Hepatocyte (in vitro differentiated cells): ENCODE results near the gene RTN4RL1. TPM values are rescaled to one million over a fixed set of nuclear protein-coding genes. Genes with fewer than 3 reads are reported as not detected.
A peak's percentile ranks its signal among the peaks of the same experiment; 100 is the strongest.

ENCODE experiments used
- DNase-seq: peaks from one replicate; pipeline ENCODE4 v3.0.0-alpha.2; 2016; ENCODE audit warnings: low spot score
- H2AFZ ChIP-seq: fragments of 200-600 bp; sonication (generic); 2 replicates; pipeline ENCODE4 v1.6.0; 2016; ENCODE audit warnings: antibody characterized with exemption, mild to moderate bottlenecking
- H3K27ac ChIP-seq: fragments of 200-600 bp; sonication (generic); 2 replicates; pipeline ENCODE4 v1.5.1; 2016; ENCODE audit warnings: mild to moderate bottlenecking
- H3K27me3 ChIP-seq: fragments of 200-600 bp; sonication (generic); 2 replicates; pipeline ENCODE4 v1.6.1; 2016
- H3K36me3 ChIP-seq: fragments of 200-600 bp; sonication (generic); replicated peaks from 2 replicates; pipeline ENCODE4 v1.5.1; 2016; ENCODE audit warnings: low read depth; ENCODE audit not compliant: insufficient read depth
- H3K4me1 ChIP-seq: fragments of 200-600 bp; sonication (generic); 2 replicates; pipeline ENCODE4 v1.5.1; 2016; ENCODE audit warnings: mild to moderate bottlenecking, moderate library complexity; ENCODE audit not compliant: insufficient read depth
- H3K4me2 ChIP-seq: fragments of 200-600 bp; sonication (generic); 2 replicates; pipeline ENCODE4 v1.6.0; 2016
- H3K4me3 ChIP-seq: fragments of 200-600 bp; sonication (generic); 2 replicates; pipeline ENCODE4 v1.5.1; 2016; ENCODE audit warnings: mild to moderate bottlenecking
- H3K79me2 ChIP-seq: fragments of 200-600 bp; sonication (generic); 2 replicates; pipeline ENCODE4 v1.6.0; 2017; ENCODE audit warnings: mild to moderate bottlenecking
- H3K9me2 ChIP-seq: fragments of 200-600 bp; sonication (generic); replicated peaks from 2 replicates; pipeline ENCODE4 v1.6.0; 2017; ENCODE audit warnings: mild to moderate bottlenecking; ENCODE audit not compliant: insufficient read depth
- H3K9me3 ChIP-seq: fragments of 200-600 bp; sonication (generic); 2 replicates; pipeline ENCODE4 v1.5.1; 2016; ENCODE audit warnings: low read depth, mild to moderate bottlenecking
- H4K20me1 ChIP-seq: fragments of 200-600 bp; sonication (generic); 2 replicates; pipeline ENCODE4 v1.6.0; 2016; ENCODE audit warnings: mild to moderate bottlenecking; ENCODE audit not compliant: insufficient read depth, poor library complexity, severe bottlenecking
- CTCF ChIP-seq: fragments of 200-600 bp; sonication (generic); IDR thresholded peaks from 2 replicates; pipeline ENCODE4 v1.5.1; 2016; ENCODE audit warnings: antibody characterized with exemption, mild to moderate bottlenecking; ENCODE audit not compliant: poor library complexity
- EZH2 ChIP-seq: fragments of 200-600 bp; sonication (generic); IDR thresholded peaks from 2 replicates; pipeline ENCODE4 v1.6.1; 2016; ENCODE audit warnings: antibody characterized with exemption, mild to moderate bottlenecking, borderline replicate concordance
- EZH2phosphoT487 ChIP-seq: fragments of 200-600 bp; sonication (generic); IDR thresholded peaks from one replicate; pipeline ENCODE4 v1.6.1; 2018; ENCODE audit warnings: antibody characterized with exemption, mild to moderate bottlenecking, low read depth, moderate library complexity; ENCODE audit not compliant: unreplicated experiment, severe bottlenecking
- WGBS: methylation state at CpG from one replicate; pipeline ENCODE4 v1.1.6; 2016; ENCODE audit warnings: low lambda C conversion rate; ENCODE audit errors: missing lambda C conversion rate; 5-methylcytosine and 5-hydroxymethylcytosine counted together
- polyA plus RNA-seq: library from polyadenylated mRNA; unstranded; fragments of >200 nt; fragmentation: Nextera tagmentation; extraction: Ambion mirVana; gene quantifications from 2 replicates; pipeline ENCODE4 v1.2.1, GENCODE V29; 2016
- total RNA-seq: library from RNA; depleted of rRNA; stranded (reverse); fragments of >200 nt; gene quantifications from 2 replicates; pipeline ENCODE4 v1.2.3, GENCODE V29; 2014

The RTN4RL1 gene
- total and polyA plus RNA-seq, 2 experiments from 2014 or later: 0.53 to 1.4 TPM

GRCh38 chr17:2064147-2064489, 39.0 kb upstream of the RTN4RL1 start:
- H2AFZ ChIP-seq: no peak overlapping the region
- H3K9me3 ChIP-seq: no peaks in the 10 kb centered on the region
- WGBS: 82% methylated on average over 5 of the region's 5 CpGs
- H3K27me3 ChIP-seq: peaks cover 17% of the 10 kb centered on the region
- no peaks in the 10 kb centered on the region for H4K20me1 ChIP-seq
- no peak for TF ChIP-seq CTCF
- no peak for TF ChIP-seq EZH2
- no peak for TF ChIP-seq EZH2phosphoT487
- H3K4me3 ChIP-seq: no peak overlapping the region
- H3K79me2 ChIP-seq: no peaks in the 10 kb centered on the region
- H3K9me2 ChIP-seq: no peaks in the 10 kb centered on the region
- no peaks in the 10 kb centered on the region for H3K36me3 ChIP-seq
- no peak overlapping the region for H3K4me2 ChIP-seq
- peak overlapping the region; percentile 87 for H3K27ac ChIP-seq
- H3K4me1 ChIP-seq: peaks cover 53% of the 10 kb centered on the region
- no peak for DNase-seq

- Histone ChIP-seq H3K4me1 (peaks cover 47% of the 10 kb centered on the region), H3K4me3 (no peak overlapping the region), H3K27ac (peak overlapping the region; percentile 87), H3K27me3 (peaks cover 23% of the 10 kb centered on the region), H2AFZ (no peak overlapping the region), H3K79me2 (no peaks in the 10 kb centered on the region), H3K4me2 (no peak overlapping the region), H3K9me2 (no peaks in the 10 kb centered on the region), H3K9me3 (no peaks in the 10 kb centered on the region), H4K20me1 (no peaks in the 10 kb centered on the region), H3K36me3 (no peaks in the 10 kb centered on the region)
- 77% methylated on average over 16 of the region's 16 CpGs for WGBS
- TF ChIP-seq CTCF (no peak), EZH2phosphoT487 (no peak), EZH2 (no peak)
- DNase-seq: no peak
Observed at GRCh38 chr17:2063261-2064146, 38.4 kb upstream of the RTN4RL1 start.

- Histone ChIP-seq H3K27me3 (peaks cover 32% of the 10 kb centered on the region), H3K4me1 (peaks cover 40% of the 10 kb centered on the region), H3K79me2 (no peaks in the 10 kb centered on the region), H2AFZ (no peak overlapping the region), H4K20me1 (no peaks in the 10 kb centered on the region), H3K4me3 (no peak overlapping the region), H3K9me3 (no peaks in the 10 kb centered on the region), H3K27ac (peak overlapping the region; percentile 87), H3K36me3 (no peaks in the 10 kb centered on the region), H3K9me2 (no peaks in the 10 kb centered on the region), H3K4me2 (no peak overlapping the region)
- TF ChIP-seq CTCF (no peak), EZH2phosphoT487 (no peak), EZH2 (no peak)
- WGBS: 53% methylated on average over 11 of the region's 11 CpGs
- no peak for DNase-seq
Observed at GRCh38 chr17:2062571-2063183, 37.5 kb upstream of the RTN4RL1 start.
